Uterus (tissue), 2 donors: ENCODE results near the gene RARB.

ENCODE experiments used
- POLR2A ChIP-seq, 2 donors: fragments of 450-650 bp; IDR thresholded peaks; one replicate each; pipeline ENCODE4 v1.6.1; 2016; ENCODE audit warnings: antibody characterized with exemption in 2 of 2, mild to moderate bottlenecking in 1 of 2, moderate library complexity in 1 of 2
- TF ChIP-seq, protein P1 (sequence below), 4 experiments: fragments of 200-600 bp in 2 of 4; fragments of 450-650 bp in 2 of 4; sonication (generic) in 2 of 4; IDR thresholded peaks; one replicate each; pipeline ENCODE4 v1.5.1; 2016 to 2019; ENCODE audit warnings: antibody characterized with exemption in 4 of 4, mild to moderate bottlenecking in 2 of 4, moderate library complexity in 1 of 4

DNA sequence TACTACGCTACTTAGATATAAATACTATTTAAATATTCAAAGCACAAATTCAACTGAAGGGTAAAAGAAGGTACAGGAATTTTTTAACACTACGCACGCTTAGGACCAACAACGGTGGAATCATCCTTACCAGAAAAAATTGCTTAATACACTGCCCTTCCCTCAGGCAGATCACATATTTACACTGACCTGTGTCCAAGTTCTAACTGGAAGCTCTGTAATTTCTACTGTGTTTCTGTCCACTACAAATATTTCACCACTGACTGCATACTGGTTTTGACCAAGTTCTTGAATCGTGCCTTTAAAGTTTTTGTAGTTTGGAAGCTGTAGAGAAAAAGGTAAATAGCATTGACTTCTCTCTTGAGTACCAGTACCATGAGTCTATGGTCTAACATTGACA, 192.4 kb downstream of the RARB start:
- TF ChIP-seq, protein P1, sequence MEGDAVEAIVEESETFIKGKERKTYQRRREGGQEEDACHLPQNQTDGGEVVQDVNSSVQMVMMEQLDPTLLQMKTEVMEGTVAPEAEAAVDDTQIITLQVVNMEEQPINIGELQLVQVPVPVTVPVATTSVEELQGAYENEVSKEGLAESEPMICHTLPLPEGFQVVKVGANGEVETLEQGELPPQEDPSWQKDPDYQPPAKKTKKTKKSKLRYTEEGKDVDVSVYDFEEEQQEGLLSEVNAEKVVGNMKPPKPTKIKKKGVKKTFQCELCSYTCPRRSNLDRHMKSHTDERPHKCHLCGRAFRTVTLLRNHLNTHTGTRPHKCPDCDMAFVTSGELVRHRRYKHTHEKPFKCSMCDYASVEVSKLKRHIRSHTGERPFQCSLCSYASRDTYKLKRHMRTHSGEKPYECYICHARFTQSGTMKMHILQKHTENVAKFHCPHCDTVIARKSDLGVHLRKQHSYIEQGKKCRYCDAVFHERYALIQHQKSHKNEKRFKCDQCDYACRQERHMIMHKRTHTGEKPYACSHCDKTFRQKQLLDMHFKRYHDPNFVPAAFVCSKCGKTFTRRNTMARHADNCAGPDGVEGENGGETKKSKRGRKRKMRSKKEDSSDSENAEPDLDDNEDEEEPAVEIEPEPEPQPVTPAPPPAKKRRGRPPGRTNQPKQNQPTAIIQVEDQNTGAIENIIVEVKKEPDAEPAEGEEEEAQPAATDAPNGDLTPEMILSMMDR (IDR thresholded peaks at IDR 0.05) = no peak
- no peak for TF ChIP-seq POLR2A (IDR thresholded peaks at IDR 0.05)
